Retinal pigment epithelial cell (primary cell): Measurements from ENCODE around the gene GNAL.

Source experiments
- DNase-seq: peaks from one replicate; pipeline ENCODE4 v3.0.0-alpha.2; 2010; ENCODE audit warnings: low read depth
- H3K4me3 ChIP-seq: 2 replicates; pipeline ENCODE4 v1.5.1; 2011; ENCODE audit warnings: mild to moderate bottlenecking, low read length, control low read depth, moderate library complexity
- CTCF ChIP-seq: conservative IDR thresholded peaks from 2 replicates; pipeline ENCODE4 v1.5.1; 2011; ENCODE audit warnings: low read depth, low read length, control low read depth, inconsistent platforms

Gene GNAL

GRCh38 chr18:11724781-11725180, 35.7 kb downstream of the GNAL start:
- no peak for TF ChIP-seq CTCF
- DNase-seq = no peak
- no peak overlapping the region for H3K4me3 ChIP-seq

DNA sequence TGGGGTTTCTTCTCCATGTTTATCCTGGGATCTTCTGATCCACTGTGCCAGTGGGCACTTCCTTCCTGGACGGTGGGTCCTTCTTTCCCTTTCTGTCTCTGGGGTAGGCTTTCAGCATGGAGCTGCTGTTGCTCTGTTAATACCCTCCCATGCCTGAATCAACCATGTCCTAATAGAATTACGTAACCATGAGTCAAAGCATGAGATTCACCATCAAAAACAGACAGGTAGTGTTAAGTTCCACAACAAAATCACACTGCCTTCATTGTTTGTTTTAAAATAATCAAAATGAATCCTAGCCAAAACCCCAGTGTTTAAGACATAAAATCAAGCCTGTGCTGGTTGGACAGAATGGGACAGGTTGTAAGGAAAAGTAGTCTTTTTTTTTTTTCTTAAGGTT, 37.5 kb downstream of the GNAL start:
- no peak for TF ChIP-seq CTCF
- H3K4me3 ChIP-seq = no peak overlapping the region
- DNase-seq = no peak

GRCh38 chr18:11728249-11728648, 39.2 kb downstream of the GNAL start:
- H3K4me3 ChIP-seq = no peak overlapping the region
- TF ChIP-seq CTCF = peak; percentile 57
- DNase-seq = no peak

- no peak for TF ChIP-seq CTCF
- H3K4me3 ChIP-seq = no peak overlapping the region
- DNase-seq = no peak
Measured at GRCh38 chr18:11729556-11729955, 40.5 kb downstream of the GNAL start.

GRCh38 chr18:11733031-11733430, 44.0 kb downstream of the GNAL start:
- H3K4me3 ChIP-seq = no peak overlapping the region
- no peak for DNase-seq
- TF ChIP-seq CTCF = peak; percentile 88

- DNase-seq = no peak
- no peak for TF ChIP-seq CTCF
- H3K4me3 ChIP-seq = no peak overlapping the region
Measured at GRCh38 chr18:11736656-11737055, 47.6 kb downstream of the GNAL start.

GRCh38 chr18:11739893-11740292, 50.8 kb downstream of the GNAL start:
- H3K4me3 ChIP-seq = no peak overlapping the region
- no peak for TF ChIP-seq CTCF
- no peak for DNase-seq
